Peyer's patch (tissue), 4 donors: Measurements from ENCODE around the gene SIPA1L3.

Experiments used
- POLR2A ChIP-seq, 2 donors: fragments of 450-650 bp; IDR thresholded peaks; one replicate each; pipeline ENCODE4 v1.5.1; 2017; ENCODE audit warnings: antibody characterized with exemption in 2 of 2, mild to moderate bottlenecking in 2 of 2, moderate library complexity in 2 of 2
- TF ChIP-seq, protein P1 (sequence below), 6 experiments: fragments of 450-650 bp in 4 of 6; fragments of 200-600 bp in 2 of 6; sonication (generic) in 1 of 6; IDR thresholded peaks; one replicate each; pipeline ENCODE4 v1.5.1; 2017 to 2019; ENCODE audit warnings: antibody characterized with exemption in 6 of 6, mild to moderate bottlenecking in 3 of 6, moderate library complexity in 1 of 6

DNA sequence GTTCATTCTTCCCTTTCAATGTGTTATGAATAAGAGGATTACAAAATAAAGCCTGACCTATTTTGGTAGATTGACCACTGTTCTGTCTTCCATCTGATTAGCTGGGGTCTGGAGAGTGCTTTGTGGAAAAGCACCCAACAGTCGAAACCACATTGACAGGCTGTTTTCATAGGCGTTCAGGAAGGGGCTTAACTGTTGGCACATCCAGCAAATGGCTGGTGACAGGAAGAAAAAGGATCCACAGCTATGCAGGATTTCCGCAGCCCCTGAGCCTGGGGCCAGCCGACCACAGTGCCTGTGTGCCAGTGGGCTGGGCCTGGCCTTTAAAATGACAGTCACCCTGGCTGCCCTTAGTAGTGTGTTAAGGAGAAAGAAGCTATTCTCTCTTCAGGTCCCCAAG is 113.3 kb downstream of the SIPA1L3 start:
- TF ChIP-seq, protein P1, sequence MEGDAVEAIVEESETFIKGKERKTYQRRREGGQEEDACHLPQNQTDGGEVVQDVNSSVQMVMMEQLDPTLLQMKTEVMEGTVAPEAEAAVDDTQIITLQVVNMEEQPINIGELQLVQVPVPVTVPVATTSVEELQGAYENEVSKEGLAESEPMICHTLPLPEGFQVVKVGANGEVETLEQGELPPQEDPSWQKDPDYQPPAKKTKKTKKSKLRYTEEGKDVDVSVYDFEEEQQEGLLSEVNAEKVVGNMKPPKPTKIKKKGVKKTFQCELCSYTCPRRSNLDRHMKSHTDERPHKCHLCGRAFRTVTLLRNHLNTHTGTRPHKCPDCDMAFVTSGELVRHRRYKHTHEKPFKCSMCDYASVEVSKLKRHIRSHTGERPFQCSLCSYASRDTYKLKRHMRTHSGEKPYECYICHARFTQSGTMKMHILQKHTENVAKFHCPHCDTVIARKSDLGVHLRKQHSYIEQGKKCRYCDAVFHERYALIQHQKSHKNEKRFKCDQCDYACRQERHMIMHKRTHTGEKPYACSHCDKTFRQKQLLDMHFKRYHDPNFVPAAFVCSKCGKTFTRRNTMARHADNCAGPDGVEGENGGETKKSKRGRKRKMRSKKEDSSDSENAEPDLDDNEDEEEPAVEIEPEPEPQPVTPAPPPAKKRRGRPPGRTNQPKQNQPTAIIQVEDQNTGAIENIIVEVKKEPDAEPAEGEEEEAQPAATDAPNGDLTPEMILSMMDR (IDR thresholded peaks at IDR 0.05): no peak
- TF ChIP-seq POLR2A (IDR thresholded peaks at IDR 0.05): no peak
